HepG2 (cell line): ENCODE results near the gene MTHFD1. TPM values are rescaled to one million over a fixed set of nuclear protein-coding genes. Genes with fewer than 3 reads are reported as not detected.

Source experiments
- CBX2 ChIP-seq, 2 experiments: fragments of 200-600 bp in 1 of 2; sonication (generic); formaldehyde crosslinking in 1 of 2; IDR thresholded peaks; 2 replicates each; pipeline versions ENCODE4 v1.7.0 to v1.8.1; 2018 to 2022; ENCODE audit warnings: low read depth in 2 of 2, low read length in 1 of 2, mild to moderate bottlenecking in 1 of 2, missing genetic modification reagents in 1 of 2
- ETV5 ChIP-seq: IDR thresholded peaks from 2 replicates; pipeline ENCODE4 v1.6.1; 2018; ENCODE audit warnings: missing biosample characterization, missing genetic modification reagents, inconsistent platforms, borderline replicate concordance
- FIP1L1 ChIP-seq: fragments of 200-400 bp; formaldehyde crosslinking; IDR thresholded peaks from 2 replicates; pipeline ENCODE4 v1.6.1; 2018; ENCODE audit warnings: low read depth, mild to moderate bottlenecking, low read length, moderate library complexity, borderline replicate concordance; ENCODE audit not compliant: insufficient read depth
- FOXA1 ChIP-seq, 2 experiments: fragments of 450-650 bp in 1 of 2; sonication (generic) in 1 of 2; formaldehyde crosslinking in 1 of 2; IDR thresholded peaks; 2 replicates each; pipeline versions ENCODE4 v1.4.0 to v1.6.1; 2016 to 2020; ENCODE audit warnings: missing genetic modification reagents in 1 of 2
- FOXK2 ChIP-seq: fragments of 450-650 bp; IDR thresholded peaks from 2 replicates; pipeline ENCODE4 v1.6.1; 2016
- GTF3A ChIP-seq: sonication (generic); formaldehyde crosslinking; conservative IDR thresholded peaks from 2 replicates; pipeline ENCODE4 v1.4.0; 2020; ENCODE audit warnings: mild to moderate bottlenecking, missing genetic modification reagents
- HDAC6 ChIP-seq: fragments of 200-600 bp; sonication (generic); IDR thresholded peaks from 2 replicates; pipeline ENCODE4 v1.7.0; 2017; ENCODE audit warnings: mild to moderate bottlenecking, antibody characterized with exemption, low read length, low read depth
- HNF4A ChIP-seq: sonication (generic); formaldehyde crosslinking; IDR thresholded peaks from 2 replicates; pipeline ENCODE4 v1.4.0; 2020; ENCODE audit warnings: missing genetic modification reagents
- MAFK ChIP-seq, 2 experiments: IDR thresholded peaks in 1 of 2; conservative IDR thresholded peaks in 1 of 2; 2 replicates each; pipeline ENCODE4 v1.6.1; 2011; ENCODE audit warnings: improper control_type of control experiment in 2 of 2, low read length in 2 of 2
- MYNN ChIP-seq: sonication (generic); formaldehyde crosslinking; IDR thresholded peaks from 2 replicates; pipeline ENCODE4 v1.4.0; 2020; ENCODE audit warnings: mild to moderate bottlenecking, low read depth, missing genetic modification reagents
- SIX1 ChIP-seq: sonication (generic); formaldehyde crosslinking; IDR thresholded peaks from 2 replicates; pipeline ENCODE4 v1.4.0; 2020; ENCODE audit warnings: missing genetic modification reagents, borderline replicate concordance
- SP4 ChIP-seq: sonication (generic); formaldehyde crosslinking; IDR thresholded peaks from 2 replicates; pipeline ENCODE4 v1.8.1; 2023; ENCODE audit warnings: mild to moderate bottlenecking, missing genetic modification reagents
- TAF15 ChIP-seq: fragments of 200-400 bp; formaldehyde crosslinking; IDR thresholded peaks from one replicate; pipeline ENCODE4 v1.6.1; 2018; ENCODE audit warnings: mild to moderate bottlenecking, low read depth, low read length; ENCODE audit not compliant: poor library complexity, severe bottlenecking
- ZBTB38 ChIP-seq: sonication (generic); formaldehyde crosslinking; IDR thresholded peaks from 2 replicates; pipeline ENCODE4 v1.5.1; 2020; ENCODE audit warnings: mild to moderate bottlenecking, missing genetic modification reagents
- ZBTB7A ChIP-seq: sonication (generic); formaldehyde crosslinking; IDR thresholded peaks from 2 replicates; pipeline ENCODE4 v1.8.0; 2022; ENCODE audit warnings: mild to moderate bottlenecking, missing genetic modification reagents
- ZNF121 ChIP-seq: sonication (generic); formaldehyde crosslinking; IDR thresholded peaks from 2 replicates; pipeline ENCODE4 v1.5.0; 2020; ENCODE audit warnings: mild to moderate bottlenecking, missing genetic modification reagents
- ZNF160 ChIP-seq: sonication (generic); formaldehyde crosslinking; IDR thresholded peaks from 2 replicates; pipeline ENCODE4 v1.8.0; 2022; ENCODE audit warnings: mild to moderate bottlenecking, inconsistent platforms, missing genetic modification reagents
- ZNF432 ChIP-seq: sonication (generic); formaldehyde crosslinking; IDR thresholded peaks from 2 replicates; pipeline ENCODE4 v1.5.0; 2020; ENCODE audit warnings: missing genetic modification reagents, mild to moderate bottlenecking, borderline replicate concordance
- ZNF607 ChIP-seq: sonication (generic); formaldehyde crosslinking; IDR thresholded peaks from 2 replicates; pipeline ENCODE4 v1.5.1; 2020; ENCODE audit warnings: missing genetic modification reagents, mild to moderate bottlenecking, borderline replicate concordance
- ZNF614 ChIP-seq: IDR thresholded peaks from 2 replicates; pipeline ENCODE4 v1.6.1; 2018; ENCODE audit warnings: missing biosample characterization, missing genetic modification reagents, inconsistent platforms, borderline replicate concordance
- ZNF644 ChIP-seq: IDR thresholded peaks from 2 replicates; pipeline ENCODE4 v1.6.1; 2016; ENCODE audit warnings: low read depth
- ZNF713 ChIP-seq: sonication (generic); formaldehyde crosslinking; IDR thresholded peaks from 2 replicates; pipeline ENCODE4 v1.4.0; 2020; ENCODE audit warnings: mild to moderate bottlenecking, missing genetic modification reagents
- ZNF75D ChIP-seq: sonication (generic); formaldehyde crosslinking; IDR thresholded peaks from 2 replicates; pipeline ENCODE4 v1.8.1; 2023; ENCODE audit warnings: missing genetic modification reagents, mild to moderate bottlenecking, borderline replicate concordance
- polyA plus RNA-seq, 8 experiments: library from polyadenylated mRNA; depleted of rRNA in 3 of 8; stranded (reverse) in 7 of 8; unstranded in 1 of 8; fragments of >200 nt; fragmentation: Illumina TruSeq in 4 of 8; extraction: Trizol in 4 of 8; gene quantifications; 2 replicates each; pipeline versions ENCODE4 v1.2.1 to v1.2.3, GENCODE V29; 2011 to 2016; ENCODE audit warnings: low read depth in 4 of 8, missing spikeins in 1 of 8, mixed read lengths in 1 of 8; ENCODE audit not compliant: insufficient read depth in 1 of 8
- total RNA-seq, 5 experiments: library from RNA; depleted of rRNA; stranded (reverse); fragments of >200 nt; fragmentation: Illumina TruSeq; extraction: Trizol; gene quantifications; 2 replicates each; pipeline ENCODE4 v1.2.3, GENCODE V29; 2016; ENCODE audit warnings: low read depth in 1 of 5
- TF ChIP-seq, protein P1 (sequence below): sonication (generic); formaldehyde crosslinking; IDR thresholded peaks from 2 replicates; pipeline ENCODE4 v1.5.1; 2020; ENCODE audit warnings: missing genetic modification reagents, mild to moderate bottlenecking, borderline replicate concordance
- TF ChIP-seq, protein P2 (sequence below): sonication (generic); formaldehyde crosslinking; IDR thresholded peaks from 2 replicates; pipeline ENCODE4 v1.4.0; 2020; ENCODE audit warnings: missing genetic modification reagents

Gene MTHFD1
- total and polyA plus RNA-seq, 2 of the 13 experiments (the other 11 are each of a cell fraction or from before 2014, with no cell fraction given), result 31.0 to 106 TPM

- TF ChIP-seq, protein P1, sequence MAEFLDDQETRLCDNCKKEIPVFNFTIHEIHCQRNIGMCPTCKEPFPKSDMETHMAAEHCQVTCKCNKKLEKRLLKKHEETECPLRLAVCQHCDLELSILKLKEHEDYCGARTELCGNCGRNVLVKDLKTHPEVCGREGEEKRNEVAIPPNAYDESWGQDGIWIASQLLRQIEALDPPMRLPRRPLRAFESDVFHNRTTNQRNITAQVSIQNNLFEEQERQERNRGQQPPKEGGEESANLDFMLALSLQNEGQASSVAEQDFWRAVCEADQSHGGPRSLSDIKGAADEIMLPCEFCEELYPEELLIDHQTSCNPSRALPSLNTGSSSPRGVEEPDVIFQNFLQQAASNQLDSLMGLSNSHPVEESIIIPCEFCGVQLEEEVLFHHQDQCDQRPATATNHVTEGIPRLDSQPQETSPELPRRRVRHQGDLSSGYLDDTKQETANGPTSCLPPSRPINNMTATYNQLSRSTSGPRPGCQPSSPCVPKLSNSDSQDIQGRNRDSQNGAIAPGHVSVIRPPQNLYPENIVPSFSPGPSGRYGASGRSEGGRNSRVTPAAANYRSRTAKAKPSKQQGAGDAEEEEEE (CRISPR knock-in tag), result peak; percentile 38; the same call in 1 of the 2 replicates
- TF ChIP-seq ZNF121 (0 out of 2 replicates have a peak, but pooled peaks have one; percentile 28), FOXA1 (IDR thresholded peaks at IDR 0.05) (no peak), FOXA1 (CRISPR knock-in tag; IDR thresholded peaks at IDR 0.05) (no peak), ETV5 (CRISPR knock-in tag) (peak; percentile 47), ZNF614 (peak; percentile 21; the same call in 1 of the 2 replicates), TAF15 (no peak), FIP1L1 (no peak), FOXK2 (no peak), ZNF160 (CRISPR knock-in tag) (no peak; the same call in 1 of the 2 replicates), MAFK (conservative IDR thresholded peaks at IDR 0.05 in 1 of 2, IDR thresholded peaks at IDR 0.05 in 1 of 2; ENCODE audit: low read length in 2 of 2) (no peak), ZNF713 (0 out of 2 replicates have a peak, but pooled peaks have one; percentile 83), ZNF75D (CRISPR knock-in tag) (no peak), CBX2 (IDR thresholded peaks at IDR 0.05; ENCODE audit: low read depth, low read length) (no peak), CBX2 (CRISPR knock-in tag; IDR thresholded peaks at IDR 0.05; ENCODE audit: low read depth) (no peak), ZNF644 (CRISPR knock-in tag) (0 out of 2 replicates have a peak, but pooled peaks have one; percentile 44), SP4 (CRISPR knock-in tag) (0 out of 2 replicates have a peak, but pooled peaks have one; percentile 13), MYNN (CRISPR knock-in tag) (peak; percentile 75; the same call in 1 of the 2 replicates), ZBTB38 (CRISPR knock-in tag) (0 out of 2 replicates have a peak, but pooled peaks have one; percentile 19), HDAC6 (no peak), GTF3A (CRISPR knock-in tag) (no peak), ZNF607 (CRISPR knock-in tag) (peak; percentile 76), SIX1 (CRISPR knock-in tag) (no peak), ZNF432 (no peak), ZBTB7A (CRISPR knock-in tag) (no peak), HNF4A (no peak)
- TF ChIP-seq, protein P2, sequence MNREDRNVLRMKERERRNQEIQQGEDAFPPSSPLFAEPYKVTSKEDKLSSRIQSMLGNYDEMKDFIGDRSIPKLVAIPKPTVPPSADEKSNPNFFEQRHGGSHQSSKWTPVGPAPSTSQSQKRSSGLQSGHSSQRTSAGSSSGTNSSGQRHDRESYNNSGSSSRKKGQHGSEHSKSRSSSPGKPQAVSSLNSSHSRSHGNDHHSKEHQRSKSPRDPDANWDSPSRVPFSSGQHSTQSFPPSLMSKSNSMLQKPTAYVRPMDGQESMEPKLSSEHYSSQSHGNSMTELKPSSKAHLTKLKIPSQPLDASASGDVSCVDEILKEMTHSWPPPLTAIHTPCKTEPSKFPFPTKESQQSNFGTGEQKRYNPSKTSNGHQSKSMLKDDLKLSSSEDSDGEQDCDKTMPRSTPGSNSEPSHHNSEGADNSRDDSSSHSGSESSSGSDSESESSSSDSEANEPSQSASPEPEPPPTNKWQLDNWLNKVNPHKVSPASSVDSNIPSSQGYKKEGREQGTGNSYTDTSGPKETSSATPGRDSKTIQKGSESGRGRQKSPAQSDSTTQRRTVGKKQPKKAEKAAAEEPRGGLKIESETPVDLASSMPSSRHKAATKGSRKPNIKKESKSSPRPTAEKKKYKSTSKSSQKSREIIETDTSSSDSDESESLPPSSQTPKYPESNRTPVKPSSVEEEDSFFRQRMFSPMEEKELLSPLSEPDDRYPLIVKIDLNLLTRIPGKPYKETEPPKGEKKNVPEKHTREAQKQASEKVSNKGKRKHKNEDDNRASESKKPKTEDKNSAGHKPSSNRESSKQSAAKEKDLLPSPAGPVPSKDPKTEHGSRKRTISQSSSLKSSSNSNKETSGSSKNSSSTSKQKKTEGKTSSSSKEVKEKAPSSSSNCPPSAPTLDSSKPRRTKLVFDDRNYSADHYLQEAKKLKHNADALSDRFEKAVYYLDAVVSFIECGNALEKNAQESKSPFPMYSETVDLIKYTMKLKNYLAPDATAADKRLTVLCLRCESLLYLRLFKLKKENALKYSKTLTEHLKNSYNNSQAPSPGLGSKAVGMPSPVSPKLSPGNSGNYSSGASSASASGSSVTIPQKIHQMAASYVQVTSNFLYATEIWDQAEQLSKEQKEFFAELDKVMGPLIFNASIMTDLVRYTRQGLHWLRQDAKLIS (CRISPR knock-in tag), result no peak
Observed at GRCh38 chr14:64387782-64388532, at the start of gene MTHFD1 (continued).
